ENCODE results near the gene BCKDHA.
"Not testable (repeated sequence)": the region's sequence is repeated elsewhere in the genome, so short reads cannot be mapped to it uniquely, and the experiment has no call there.

GRCh38 chr19:41381536-41381935, 16.1 kb upstream of the BCKDHA start:
- TF ChIP-seq, protein P1, sequence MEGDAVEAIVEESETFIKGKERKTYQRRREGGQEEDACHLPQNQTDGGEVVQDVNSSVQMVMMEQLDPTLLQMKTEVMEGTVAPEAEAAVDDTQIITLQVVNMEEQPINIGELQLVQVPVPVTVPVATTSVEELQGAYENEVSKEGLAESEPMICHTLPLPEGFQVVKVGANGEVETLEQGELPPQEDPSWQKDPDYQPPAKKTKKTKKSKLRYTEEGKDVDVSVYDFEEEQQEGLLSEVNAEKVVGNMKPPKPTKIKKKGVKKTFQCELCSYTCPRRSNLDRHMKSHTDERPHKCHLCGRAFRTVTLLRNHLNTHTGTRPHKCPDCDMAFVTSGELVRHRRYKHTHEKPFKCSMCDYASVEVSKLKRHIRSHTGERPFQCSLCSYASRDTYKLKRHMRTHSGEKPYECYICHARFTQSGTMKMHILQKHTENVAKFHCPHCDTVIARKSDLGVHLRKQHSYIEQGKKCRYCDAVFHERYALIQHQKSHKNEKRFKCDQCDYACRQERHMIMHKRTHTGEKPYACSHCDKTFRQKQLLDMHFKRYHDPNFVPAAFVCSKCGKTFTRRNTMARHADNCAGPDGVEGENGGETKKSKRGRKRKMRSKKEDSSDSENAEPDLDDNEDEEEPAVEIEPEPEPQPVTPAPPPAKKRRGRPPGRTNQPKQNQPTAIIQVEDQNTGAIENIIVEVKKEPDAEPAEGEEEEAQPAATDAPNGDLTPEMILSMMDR (IDR thresholded peaks at IDR 0.05; ENCODE audit: extremely low read depth in 1 of 2, insufficient read depth in 1 of 2, low read depth in 1 of 2, low read length in 2 of 2) = not testable (repeated sequence)
- not testable (repeated sequence) for TF ChIP-seq POLR2A (IDR thresholded peaks at IDR 0.05; ENCODE audit: low read depth, low read length); EZH2 (IDR thresholded peaks at IDR 0.05; ENCODE audit: borderline replicate concordance, low read depth, low read length, severe bottlenecking); POLR2AphosphoS5 (IDR thresholded peaks at IDR 0.05; ENCODE audit: insufficient read depth, low read depth, low read length); JUN (IDR thresholded peaks at IDR 0.05; ENCODE audit: borderline replicate concordance, insufficient read depth, insufficient read length, low read depth)
- TF ChIP-seq, protein P2, sequence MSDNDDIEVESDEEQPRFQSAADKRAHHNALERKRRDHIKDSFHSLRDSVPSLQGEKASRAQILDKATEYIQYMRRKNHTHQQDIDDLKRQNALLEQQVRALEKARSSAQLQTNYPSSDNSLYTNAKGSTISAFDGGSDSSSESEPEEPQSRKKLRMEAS (IDR thresholded peaks at IDR 0.05; ENCODE audit: insufficient read depth, insufficient read length) = not testable (repeated sequence)

Data from endothelial cell of umbilical vein (primary cell).